Breast epithelium (tissue), 3 donors: ENCODE measurements around the gene IFI30.

ENCODE experiments used
- POLR2A ChIP-seq: fragments of 450-650 bp; IDR thresholded peaks from one replicate; pipeline ENCODE4 v1.6.1; 2016; ENCODE audit warnings: antibody characterized with exemption, mild to moderate bottlenecking, moderate library complexity
- POLR2AphosphoS5 ChIP-seq, 3 donors: sonication (generic); formaldehyde crosslinking; IDR thresholded peaks; one replicate each; pipeline ENCODE4 v1.6.1; 2017; ENCODE audit warnings: antibody characterized with exemption in 3 of 3

GRCh38 chr19:18206018-18206417 lies 32.4 kb downstream of the IFI30 start:
- TF ChIP-seq POLR2AphosphoS5 (IDR thresholded peaks at IDR 0.05) (no peak), POLR2A (no peak)
